K562 (cell line): Measurements from ENCODE around the gene SPNS1. TPM values are rescaled to one million over a fixed set of nuclear protein-coding genes. Genes with fewer than 3 reads are reported as not detected.

Experiments
- ATAC-seq: fragments of 200-7000 bp; cut with Tn5 transposase; 3 replicates; pipeline ENCODE4 v1.9.1; 2020; ENCODE audit warnings: moderate library complexity
- BruUV-seq: library from RNA; stranded (reverse); fragments of 400-500 nt; replicated peaks from 2 replicates; lab custom pipeline; 2021; lab: Mats Ljungman, UMichigan
- CTCF ChIA-PET: fragments of 300-600 bp; formaldehyde crosslinking; extraction: SDS; loops from one replicate; lab custom pipeline; 2021; ENCODE audit warnings: low intra/inter-chr PET ratio; lab: Yijun Ruan, JAX
- POLR2A ChIA-PET: fragments of 300-600, 350-650 bp; sonication (Branson Sonifier 250); formaldehyde crosslinking; extraction: SDS; loops from one replicate; lab custom pipeline; 2021; ENCODE audit warnings: antibody characterized with exemption, inconsistent platforms; lab: Yijun Ruan, JAX
- DNase-seq, 4 experiments: peaks; one replicate each; pipeline versions ENCODE4 v3.0.0 to v3.0.0-alpha.2; 2011 to 2018; ENCODE audit warnings: low spot score in 3 of 4, mixed read lengths in 3 of 4; ENCODE audit errors: extremely low read depth in 1 of 4
- FAIRE-seq: peaks from 2 replicates; lab custom pipeline; 2011; peaks lifted over from hg19 to GRCh38; lab: Jason Lieb, UNC
- H2AFZ ChIP-seq: 2 replicates; pipeline ENCODE4 v1.6.0; 2011; ENCODE audit warnings: low read depth, low read length, control low read depth, inconsistent platforms
- H3K27ac ChIP-seq: fragments of 200-600 bp; 3 replicates; pipeline ENCODE4 v1.8.0; 2011; ENCODE audit warnings: low read depth, mild to moderate bottlenecking, control low read depth, inconsistent platforms, low read length, moderate library complexity, mixed read lengths; ENCODE audit errors: extremely low read depth
- H3K27me3 ChIP-seq, 2 experiments: fragments of 300-600 bp in 1 of 2; 2 replicates in 1 of 2; 3 replicates in 1 of 2; pipeline versions ENCODE4 v1.6.0 to v1.8.0; 2011; ENCODE audit warnings: inconsistent platforms in 2 of 2, low read length in 2 of 2, mild to moderate bottlenecking in 1 of 2, mixed read lengths in 1 of 2, moderate library complexity in 1 of 2; ENCODE audit not compliant: control insufficient read depth in 2 of 2, insufficient read depth in 2 of 2
- H3K36me3 ChIP-seq: fragments of 300-600 bp; 3 replicates; pipeline ENCODE4 v1.8.0; 2011; ENCODE audit warnings: mild to moderate bottlenecking, low read length, inconsistent platforms; ENCODE audit not compliant: control insufficient read depth, insufficient read depth
- H3K4me1 ChIP-seq, 2 experiments: fragments of 200-600 bp in 1 of 2; replicated peaks in 1 of 2; 2 replicates in 1 of 2; 3 replicates in 1 of 2; pipeline versions ENCODE4 v1.5.1 to v1.8.0; 2011; ENCODE audit warnings: inconsistent platforms in 2 of 2, low read length in 2 of 2, mild to moderate bottlenecking in 1 of 2, mixed read lengths in 1 of 2, moderate library complexity in 1 of 2; ENCODE audit not compliant: control insufficient read depth in 2 of 2, insufficient read depth in 2 of 2
- H3K4me2 ChIP-seq: 2 replicates; pipeline ENCODE4 v1.6.1; 2011; ENCODE audit warnings: low read length, control low read depth, inconsistent platforms, mixed read lengths; ENCODE audit not compliant: insufficient read depth
- H3K4me3 ChIP-seq: fragments of 200-600 bp; sonication (generic), shearing (Covaris generic); 2 replicates; pipeline ENCODE4 v1.5.1; 2016; ENCODE audit warnings: control low read depth, inconsistent platforms
- H3K79me2 ChIP-seq: fragments of 200-600 bp; 3 replicates; pipeline ENCODE4 v1.8.0; 2011; ENCODE audit warnings: low read length, inconsistent platforms; ENCODE audit not compliant: control insufficient read depth, insufficient read depth
- H3K9ac ChIP-seq, 2 experiments: 2 replicates each; pipeline versions ENCODE4 v1.6.0 to v1.6.1; 2011; ENCODE audit warnings: low read depth in 2 of 2, low read length in 2 of 2, control low read depth in 1 of 2, inconsistent platforms in 1 of 2, mild to moderate bottlenecking in 1 of 2, mixed read lengths in 1 of 2; ENCODE audit not compliant: insufficient read depth in 1 of 2
- H3K9me1 ChIP-seq: one replicate; pipeline ENCODE4 v1.6.0; 2011; ENCODE audit warnings: inconsistent platforms, mild to moderate bottlenecking, low read length, moderate library complexity; ENCODE audit not compliant: control insufficient read depth, insufficient read depth
- H3K9me3 ChIP-seq: replicated peaks from 2 replicates; pipeline ENCODE4 v1.5.1; 2011; ENCODE audit warnings: low read depth, low read length, inconsistent platforms; ENCODE audit not compliant: control insufficient read depth, insufficient read depth
- H4K20me1 ChIP-seq: replicated peaks from 2 replicates; pipeline ENCODE4 v1.6.1; 2011; ENCODE audit warnings: low read length, inconsistent platforms, mixed read lengths; ENCODE audit not compliant: control insufficient read depth, insufficient read depth
- BCOR ChIP-seq: fragments of 450-650 bp; IDR thresholded peaks from 2 replicates; pipeline ENCODE4 v1.6.1; 2016
- CBX3 ChIP-seq, 2 experiments: IDR thresholded peaks; 1 replicate in 1 of 2; 2 replicates in 1 of 2; pipeline ENCODE4 v1.6.1; 2012; ENCODE audit warnings: inconsistent platforms in 2 of 2, low read length in 2 of 2, borderline replicate concordance in 1 of 2, control low read depth in 1 of 2
- CC2D1A ChIP-seq: fragments of 450-650 bp; IDR thresholded peaks from 2 replicates; pipeline ENCODE4 v1.6.1; 2017; ENCODE audit warnings: mild to moderate bottlenecking
- FOXA3 ChIP-seq, 2 experiments: fragments of 450-650 bp in 1 of 2; sonication (generic) in 1 of 2; formaldehyde crosslinking; IDR thresholded peaks in 1 of 2; conservative IDR thresholded peaks in 1 of 2; 2 replicates each; pipeline versions ENCODE4 v1.4.0 to v1.8.0; 2020 to 2022; ENCODE audit warnings: mild to moderate bottlenecking in 2 of 2, missing genetic modification reagents in 1 of 2
- HDGF ChIP-seq: fragments of 450-650 bp; IDR thresholded peaks from 2 replicates; pipeline ENCODE4 v1.6.1; 2016
- HMG20B ChIP-seq: fragments of 250-450 bp; sonication (Bioruptor Pico); IDR thresholded peaks from 2 replicates; pipeline ENCODE4 v1.5.0; 2021; ENCODE audit warnings: mild to moderate bottlenecking
- MCM5 ChIP-seq: fragments of 450-650 bp; IDR thresholded peaks from 2 replicates; pipeline ENCODE4 v1.6.1; 2016; ENCODE audit warnings: low read depth
- MTA3 ChIP-seq: fragments of 450-650 bp; formaldehyde crosslinking; IDR thresholded peaks from 2 replicates; pipeline ENCODE4 v1.6.1; 2017; ENCODE audit warnings: mild to moderate bottlenecking, borderline replicate concordance
- NEUROD1 ChIP-seq: fragments of 150-350 bp; IDR thresholded peaks from 2 replicates; pipeline ENCODE4 v1.6.1; 2014; ENCODE audit warnings: borderline replicate concordance, low read length, low read depth; ENCODE audit not compliant: partially characterized antibody
- NRF1 ChIP-seq, 2 experiments: fragments of 450-650 bp; IDR thresholded peaks in 1 of 2; conservative IDR thresholded peaks in 1 of 2; 2 replicates each; pipeline ENCODE4 v1.6.1; 2014; ENCODE audit warnings: mild to moderate bottlenecking in 2 of 2
- PTTG1 ChIP-seq: fragments of 450-650 bp; IDR thresholded peaks from 2 replicates; pipeline ENCODE4 v1.6.1; 2016; ENCODE audit warnings: low read depth, mild to moderate bottlenecking, missing genetic modification characterization, missing compliant biosample characterization
- RBM25 ChIP-seq: fragments of 200-400 bp; formaldehyde crosslinking; IDR thresholded peaks from 2 replicates; pipeline ENCODE4 v1.6.1; 2018; ENCODE audit warnings: low read length, low read depth, moderate library complexity; ENCODE audit not compliant: severe bottlenecking
- SMARCC2 ChIP-seq: fragments of 450-650 bp; IDR thresholded peaks from 2 replicates; pipeline ENCODE4 v1.6.1; 2017; ENCODE audit warnings: antibody characterized with exemption, moderate library complexity, mild to moderate bottlenecking, low read depth
- SMARCE1 ChIP-seq: fragments of 450-650 bp; IDR thresholded peaks from 2 replicates; pipeline ENCODE4 v1.7.1; 2016; ENCODE audit warnings: mild to moderate bottlenecking
- TAF9B ChIP-seq: fragments of 450-650 bp; IDR thresholded peaks from 2 replicates; pipeline ENCODE4 v1.6.1; 2018; ENCODE audit warnings: mild to moderate bottlenecking; ENCODE audit not compliant: partially characterized antibody
- ZFP36 ChIP-seq: fragments of 150-350 bp; IDR thresholded peaks from 2 replicates; pipeline ENCODE4 v1.6.1; 2018; ENCODE audit warnings: low read length, low read depth; ENCODE audit not compliant: partially characterized antibody
- ZNF583 ChIP-seq: fragments of 250-450 bp; sonication (Bioruptor Pico); IDR thresholded peaks from 2 replicates; pipeline ENCODE4 v1.4.0; 2020
- ZSCAN29 ChIP-seq: fragments of 450-650 bp; IDR thresholded peaks from 2 replicates; pipeline ENCODE4 v1.6.1; 2017
- WGBS: fragments of 100-300 bp; shearing (Covaris generic); methylation state at CpG from one replicate; pipeline ENCODE4 v1.1.6; 2016; ENCODE audit warnings: low coverage, mixed read lengths; ENCODE audit not compliant: insufficient coverage; ENCODE audit errors: missing lambda C conversion rate; 5-methylcytosine and 5-hydroxymethylcytosine counted together
- in situ Hi-C: fragments of 300-500 bp; cut with MboI; formaldehyde crosslinking; loops from 4 replicates; pipeline ENCODE4 v1.15.0; 2018; ENCODE audit warnings: inconsistent platforms, mixed read lengths
- intact Hi-C: fragments of 100-400 bp; cut with micrococcal nuclease; formaldehyde crosslinking; loops from 2 replicates; pipeline ENCODE4 v1.14.2; 2022
- polyA plus RNA-seq, 8 experiments: library from polyadenylated mRNA; depleted of rRNA in 4 of 8; stranded (reverse) in 5 of 8; unstranded in 3 of 8; fragments of >200 nt; fragmentation: Nextera tagmentation in 2 of 8; fragmentation: Illumina TruSeq in 1 of 8; extraction: Ambion mirVana in 2 of 8; extraction: Trizol in 1 of 8; gene quantifications; 2 replicates each; pipeline versions ENCODE4 v1.2.1 to v1.2.3, GENCODE V29; 2011 to 2014; ENCODE audit warnings: inconsistent platforms in 1 of 8, missing spikeins in 1 of 8
- total RNA-seq, 7 experiments: library from RNA; depleted of rRNA in 6 of 7; stranded (reverse); fragments of >200 nt in 6 of 7; fragmentation: Illumina TruSeq in 2 of 7; extraction: Trizol in 2 of 7; gene quantifications; 2 replicates each; pipeline versions ENCODE4 v1.2.1 to v1.2.3, GENCODE V29; 2011 to 2021; ENCODE audit warnings: low replicate concordance in 1 of 7
- TF ChIP-seq, protein P1 (sequence below): fragments of 450-650 bp; IDR thresholded peaks from 2 replicates; pipeline ENCODE4 v1.6.1; 2016

Gene SPNS1
- total and polyA plus RNA-seq, 9 of the 15 experiments (the other 6 are each of a cell fraction or from before 2014, with no cell fraction given), result 0.58 to 64.9 (median 13.7) TPM

- POLR2A ChIA-PET, result interaction anchor here (0.6 to 0.9 kb wide), 2 partner anchors 69 to 1149 kb away, joined by 3 to 4 read pairs; partner anchors contain the start of gene SH2B1
Observed at GRCh38 chr16:28931801-28932225, 42.8 kb upstream of the SPNS1 start, which contains the start of gene CD19. Gene CD19 (plus strand): TSS chr16:28931971. CDS start chr16:28932001, 30 bp downstream.

More at GRCh38 chr16:28931801-28932225, 42.8 kb upstream of the SPNS1 start, which contains the start of gene CD19:
- Histone ChIP-seq H3K4me1 (peaks cover 5 to 29% of the 10 kb centered on the region in 2 experiments; a peak in 4 of 5 replicates), H3K27ac (no peak within 1 kb of the TSS), H3K9me3 (no peaks in the 10 kb centered on the region), H3K9me1 (no peaks in the 10 kb centered on the region), H3K4me2 (no peak within 1 kb of the TSS), H4K20me1 (no peaks in the 10 kb centered on the region), H3K79me2 (peaks cover 9% of the 10 kb centered on the region), H3K36me3 (no peaks in the 10 kb centered on the region), H3K27me3 (no peaks in the 10 kb centered on the region), H2AFZ (no peak within 1 kb of the TSS), H3K9ac (peak within 1 kb of the TSS in 1 of 2 experiments; percentile 53; a peak in 2 of 4 replicates), H3K4me3 (no peak within 1 kb of the TSS)
- TF ChIP-seq ZFP36 (peak; percentile 61), ZNF583 (CRISPR knock-in tag) (no peak), RBM25 (peak; percentile 64), HDGF (no peak), NRF1 (conservative IDR thresholded peaks at IDR 0.05 in 1 of 2, IDR thresholded peaks at IDR 0.05 in 1 of 2) (no peak), CC2D1A (no peak), MTA3 (no peak), NEUROD1 (no peak), CBX3 (IDR thresholded peaks at IDR 0.05; ENCODE audit: borderline replicate concordance in 1 of 2, low read length in 2 of 2) (no peak), SMARCE1 (no peak), ZSCAN29 (no peak), MCM5 (no peak), BCOR (peak; percentile 15; the same call in 1 of the 2 replicates), PTTG1 (no peak), SMARCC2 (no peak), HMG20B (CRISPR knock-in tag) (no peak), FOXA3 (CRISPR knock-in tag; conservative IDR thresholded peaks at IDR 0.05 in 1 of 2, IDR thresholded peaks at IDR 0.05 in 1 of 2) (no peak), TAF9B (no peak)
- TF ChIP-seq, protein P1, sequence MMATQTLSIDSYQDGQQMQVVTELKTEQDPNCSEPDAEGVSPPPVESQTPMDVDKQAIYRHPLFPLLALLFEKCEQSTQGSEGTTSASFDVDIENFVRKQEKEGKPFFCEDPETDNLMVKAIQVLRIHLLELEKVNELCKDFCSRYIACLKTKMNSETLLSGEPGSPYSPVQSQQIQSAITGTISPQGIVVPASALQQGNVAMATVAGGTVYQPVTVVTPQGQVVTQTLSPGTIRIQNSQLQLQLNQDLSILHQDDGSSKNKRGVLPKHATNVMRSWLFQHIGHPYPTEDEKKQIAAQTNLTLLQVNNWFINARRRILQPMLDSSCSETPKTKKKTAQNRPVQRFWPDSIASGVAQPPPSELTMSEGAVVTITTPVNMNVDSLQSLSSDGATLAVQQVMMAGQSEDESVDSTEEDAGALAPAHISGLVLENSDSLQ, result no peak
- no TSS peak for BruUV-seq
- no peak for DNase-seq
- CTCF ChIA-PET, result no interaction called here
- intact Hi-C loops (no loop called here), in situ Hi-C loops (loop anchor here (25.0 kb wide), 1 partner anchor 495 kb away; no protein-coding TSS in a partner anchor)
- no peak for ATAC-seq
- WGBS, result 88% methylated on average over 6 of the region's 10 CpGs
- no peak for FAIRE-seq
